Renal cortical epithelial cell (primary cell): ENCODE data around the gene NHEJ1. TPM values are rescaled to one million over a fixed set of nuclear protein-coding genes. Genes with fewer than 3 reads are reported as not detected.

Experiments used
- DNase-seq: peaks from one replicate; pipeline ENCODE4 v3.0.0-alpha.2; 2011; ENCODE audit warnings: low read depth
- total RNA-seq: library from RNA; depleted of rRNA; stranded (reverse); fragments of >200 nt; gene quantifications from 2 replicates; pipeline ENCODE4 v1.2.3, GENCODE V29; 2014

NHEJ1 gene
- total RNA-seq, 1 donor from 2014 or later: 24.6 TPM

GRCh38 chr2:219123356-219124135 lies 37.1 kb downstream of the NHEJ1 start:
- DNase-seq: no peak

- DNase-seq: peak; percentile 85
Measured at GRCh38 chr2:219122202-219122980, 38.2 kb downstream of the NHEJ1 start.

- DNase-seq: no peak
Measured at GRCh38 chr2:219120082-219120481, 40.5 kb downstream of the NHEJ1 start.

- DNase-seq: no peak
Measured at GRCh38 chr2:219119422-219120043, 41.1 kb downstream of the NHEJ1 start.

GRCh38 chr2:219118504-219118903 lies 42.1 kb downstream of the NHEJ1 start:
- DNase-seq: no peak

- peak; percentile 68 for DNase-seq
Measured at GRCh38 chr2:219116776-219117646, 43.6 kb downstream of the NHEJ1 start.

GRCh38 chr2:219112651-219113338 lies 47.8 kb downstream of the NHEJ1 start:
- DNase-seq: no peak

GRCh38 chr2:219112062-219112406 lies 48.6 kb downstream of the NHEJ1 start:
- no peak for DNase-seq

- DNase-seq: no peak
Measured at GRCh38 chr2:219111375-219112061, 49.1 kb downstream of the NHEJ1 start.

- no peak for DNase-seq
Measured at GRCh38 chr2:219109471-219109870, 51.1 kb downstream of the NHEJ1 start.

- no peak for DNase-seq
Measured at GRCh38 chr2:219107758-219108157, 52.9 kb downstream of the NHEJ1 start.

GRCh38 chr2:219106251-219106650 lies 54.4 kb downstream of the NHEJ1 start:
- DNase-seq: no peak

- DNase-seq: peak; percentile 34
Measured at GRCh38 chr2:219104107-219105035, 56.2 kb downstream of the NHEJ1 start.

- DNase-seq: peak; percentile 56
Measured at GRCh38 chr2:219099329-219099728, 61.3 kb downstream of the NHEJ1 start.

- DNase-seq: no peak
Measured at GRCh38 chr2:219095406-219095935, 65.1 kb downstream of the NHEJ1 start.

- DNase-seq: no peak
Measured at GRCh38 chr2:219094171-219094570, 66.4 kb downstream of the NHEJ1 start.

- DNase-seq: no peak
Measured at GRCh38 chr2:219090436-219091299, 69.9 kb downstream of the NHEJ1 start.

- no peak for DNase-seq
Measured at GRCh38 chr2:219089330-219089729, 71.3 kb downstream of the NHEJ1 start.
